ENCODE data around the gene ADSL.

Gene ADSL

DNA sequence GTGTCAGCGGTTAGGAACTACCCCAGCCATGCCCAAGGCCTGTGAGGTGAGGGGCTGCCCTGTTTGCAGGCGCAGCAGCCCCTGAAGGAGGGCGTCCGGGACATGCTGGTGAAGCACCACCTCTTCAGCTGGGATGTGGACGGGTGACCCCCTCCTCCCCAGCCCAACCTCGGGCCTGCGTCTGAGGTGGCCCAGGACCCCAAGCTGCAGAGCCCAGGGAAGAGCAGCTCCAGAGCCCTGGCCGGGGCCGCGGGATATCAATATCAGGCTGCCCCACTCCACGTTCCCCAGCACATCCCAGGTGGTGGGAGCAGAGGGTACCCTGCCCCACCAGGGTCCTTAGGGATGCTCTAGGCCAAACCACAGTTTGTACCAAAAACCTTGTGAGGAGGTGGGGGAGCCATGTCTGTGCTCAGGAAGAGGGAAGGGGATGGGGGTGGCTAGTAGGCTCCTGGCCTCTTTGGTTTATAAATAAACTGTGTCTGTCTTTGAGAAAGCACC, 63.4 kb downstream of the ADSL start:
- TF ChIP-seq, protein P1, sequence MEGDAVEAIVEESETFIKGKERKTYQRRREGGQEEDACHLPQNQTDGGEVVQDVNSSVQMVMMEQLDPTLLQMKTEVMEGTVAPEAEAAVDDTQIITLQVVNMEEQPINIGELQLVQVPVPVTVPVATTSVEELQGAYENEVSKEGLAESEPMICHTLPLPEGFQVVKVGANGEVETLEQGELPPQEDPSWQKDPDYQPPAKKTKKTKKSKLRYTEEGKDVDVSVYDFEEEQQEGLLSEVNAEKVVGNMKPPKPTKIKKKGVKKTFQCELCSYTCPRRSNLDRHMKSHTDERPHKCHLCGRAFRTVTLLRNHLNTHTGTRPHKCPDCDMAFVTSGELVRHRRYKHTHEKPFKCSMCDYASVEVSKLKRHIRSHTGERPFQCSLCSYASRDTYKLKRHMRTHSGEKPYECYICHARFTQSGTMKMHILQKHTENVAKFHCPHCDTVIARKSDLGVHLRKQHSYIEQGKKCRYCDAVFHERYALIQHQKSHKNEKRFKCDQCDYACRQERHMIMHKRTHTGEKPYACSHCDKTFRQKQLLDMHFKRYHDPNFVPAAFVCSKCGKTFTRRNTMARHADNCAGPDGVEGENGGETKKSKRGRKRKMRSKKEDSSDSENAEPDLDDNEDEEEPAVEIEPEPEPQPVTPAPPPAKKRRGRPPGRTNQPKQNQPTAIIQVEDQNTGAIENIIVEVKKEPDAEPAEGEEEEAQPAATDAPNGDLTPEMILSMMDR (IDR thresholded peaks at IDR 0.05; ENCODE audit: borderline replicate concordance, extremely low read depth, low read length, poor library complexity, severe bottlenecking): no peak
- TF ChIP-seq EZH2 (IDR thresholded peaks at IDR 0.05; ENCODE audit: borderline replicate concordance, low read depth, low read length, severe bottlenecking): no peak
- no peak overlapping the region for H3K9ac ChIP-seq (ENCODE audit: low read depth, low read length)
- H4K20me1 ChIP-seq (ENCODE audit: insufficient read depth, low read length): peaks cover 16% of the 10 kb centered on the region

DNA sequence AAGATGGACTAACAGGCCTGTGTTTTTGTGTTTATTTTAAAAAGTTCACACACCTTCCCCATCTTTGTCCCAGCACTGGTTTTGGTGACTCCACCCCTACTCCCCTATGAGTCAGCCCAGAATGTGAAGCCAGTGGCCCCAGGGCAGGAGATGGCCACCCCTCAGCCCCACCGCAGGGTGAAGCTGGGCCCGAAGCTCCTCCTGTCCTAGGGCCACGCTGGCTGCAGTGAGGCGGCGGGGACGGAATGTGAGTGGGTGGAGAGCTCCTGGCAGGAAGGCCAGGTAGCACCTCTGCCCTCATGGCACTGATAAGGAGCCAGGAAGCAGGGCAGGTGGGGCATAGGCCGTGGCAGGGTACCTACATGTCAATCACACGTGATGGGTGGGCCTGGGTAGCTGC, 64.0 kb downstream of the ADSL start:
- no peak overlapping the region for H3K4me2 ChIP-seq (ENCODE audit: insufficient read depth, low read length)
- peaks cover 20% of the 10 kb centered on the region for H4K20me1 ChIP-seq (ENCODE audit: insufficient read depth, low read length)
- H3K4me3 ChIP-seq (ENCODE audit: low read depth in 1 of 2, low read length in 2 of 2): no peak overlapping the region
- no peak overlapping the region for H2AFZ ChIP-seq (ENCODE audit: low read depth, low read length)
- no peak for DNase-seq
- no peak overlapping the region for H3K9ac ChIP-seq (ENCODE audit: low read depth, low read length)
- no peak for ATAC-seq (ENCODE audit: insufficient read depth, low read depth)
- H3K9me3 ChIP-seq (ENCODE audit: insufficient read depth, low read length, severe bottlenecking): no peaks in the 10 kb centered on the region
- no peaks in the 10 kb centered on the region for H3K79me2 ChIP-seq (ENCODE audit: insufficient read depth, low read length)
- TF ChIP-seq, protein P1 (IDR thresholded peaks at IDR 0.05; ENCODE audit: borderline replicate concordance, extremely low read depth, low read length, poor library complexity, severe bottlenecking): no peak
- TF ChIP-seq EZH2 (IDR thresholded peaks at IDR 0.05; ENCODE audit: borderline replicate concordance, low read depth, low read length, severe bottlenecking): no peak
- no peak overlapping the region for H3K27ac ChIP-seq (ENCODE audit: low read length)
- H3K27me3 ChIP-seq (ENCODE audit: insufficient read depth, low read length, poor library complexity): no peaks in the 10 kb centered on the region
- peaks cover 82% of the 10 kb centered on the region for H3K36me3 ChIP-seq (ENCODE audit: insufficient read depth, low read length)
- no peaks in the 10 kb centered on the region for H3K4me1 ChIP-seq (ENCODE audit: insufficient read depth, low read length)

More for the DNA sequence above, 63.4 kb downstream of the ADSL start:
- DNase-seq (no peak), ATAC-seq (ENCODE audit: insufficient read depth, low read depth) (no peak)
- no peaks in the 10 kb centered on the region for H3K9me3 ChIP-seq (ENCODE audit: insufficient read depth, low read length, severe bottlenecking)
- no peaks in the 10 kb centered on the region for H3K4me1 ChIP-seq (ENCODE audit: insufficient read depth, low read length)
- no peak overlapping the region for H2AFZ ChIP-seq (ENCODE audit: low read depth, low read length)
- H3K4me3 ChIP-seq (ENCODE audit: low read depth in 1 of 2, low read length in 2 of 2): no peak overlapping the region
- H3K79me2 ChIP-seq (ENCODE audit: insufficient read depth, low read length): no peaks in the 10 kb centered on the region
- no peaks in the 10 kb centered on the region for H3K27me3 ChIP-seq (ENCODE audit: insufficient read depth, low read length, poor library complexity)
- no peak overlapping the region for H3K4me2 ChIP-seq (ENCODE audit: insufficient read depth, low read length)
- H3K27ac ChIP-seq (ENCODE audit: low read length): no peak overlapping the region
- H3K36me3 ChIP-seq (ENCODE audit: insufficient read depth, low read length): peaks cover 88% of the 10 kb centered on the region

DNA sequence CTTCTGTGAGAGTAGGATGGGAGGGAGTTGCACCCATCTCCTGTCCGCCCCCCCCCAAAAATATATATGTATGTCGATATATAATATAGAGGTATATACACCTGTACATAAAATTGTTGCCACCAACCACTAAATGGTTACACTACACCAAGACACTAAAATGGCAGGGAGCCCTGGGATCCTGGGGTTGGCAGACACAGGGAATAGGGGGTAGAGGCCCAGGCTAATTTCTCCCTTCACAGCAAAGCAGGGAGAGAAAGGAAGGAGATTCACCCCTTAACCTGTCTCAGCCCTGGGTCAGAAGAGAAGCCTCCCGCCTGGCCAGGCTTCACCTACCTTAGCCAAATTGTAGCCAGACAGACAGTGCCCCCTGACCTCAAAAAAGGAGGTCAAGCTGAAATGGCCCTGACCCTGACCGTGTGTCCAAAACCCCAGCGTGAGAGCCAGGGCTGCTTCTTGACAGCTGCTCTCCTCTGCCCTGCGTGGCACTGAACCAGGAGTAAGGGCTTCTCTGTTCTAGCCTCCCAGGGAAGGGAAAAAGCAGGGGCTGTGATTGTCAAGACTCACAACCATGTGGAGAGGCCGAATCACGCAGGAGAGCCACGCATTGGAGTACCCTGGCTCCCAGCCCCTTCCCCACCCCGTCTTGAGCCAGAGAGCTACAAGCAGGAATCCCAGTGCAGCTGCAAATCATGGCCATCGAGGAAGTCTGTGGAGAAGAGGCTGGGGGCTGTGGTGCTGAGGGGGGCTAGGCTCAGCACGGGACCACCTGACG, 64.6 kb downstream of the ADSL start:
- no peaks in the 10 kb centered on the region for H3K9me3 ChIP-seq (ENCODE audit: insufficient read depth, low read length, severe bottlenecking)
- no peaks in the 10 kb centered on the region for H3K79me2 ChIP-seq (ENCODE audit: insufficient read depth, low read length)
- H3K27ac ChIP-seq (ENCODE audit: low read length): no peak overlapping the region
- H3K4me2 ChIP-seq (ENCODE audit: insufficient read depth, low read length): no peak overlapping the region
- no peaks in the 10 kb centered on the region for H3K4me1 ChIP-seq (ENCODE audit: insufficient read depth, low read length)
- H2AFZ ChIP-seq (ENCODE audit: low read depth, low read length): no peak overlapping the region
- H3K4me3 ChIP-seq (ENCODE audit: low read depth in 1 of 2, low read length in 2 of 2): no peak overlapping the region
- no peak for DNase-seq
- peaks cover 81% of the 10 kb centered on the region for H3K36me3 ChIP-seq (ENCODE audit: insufficient read depth, low read length)
- H3K27me3 ChIP-seq (ENCODE audit: insufficient read depth, low read length, poor library complexity): no peaks in the 10 kb centered on the region
- TF ChIP-seq, protein P1 (IDR thresholded peaks at IDR 0.05; ENCODE audit: borderline replicate concordance, extremely low read depth, low read length, poor library complexity, severe bottlenecking): no peak
- no peak for TF ChIP-seq EZH2 (IDR thresholded peaks at IDR 0.05; ENCODE audit: borderline replicate concordance, low read depth, low read length, severe bottlenecking)
- H4K20me1 ChIP-seq (ENCODE audit: insufficient read depth, low read length): peaks cover 21% of the 10 kb centered on the region
- no peak overlapping the region for H3K9ac ChIP-seq (ENCODE audit: low read depth, low read length)
- no peak for ATAC-seq (ENCODE audit: insufficient read depth, low read depth)

All from DND-41 (cell line).